Thoracic aorta (tissue), 2 donors: ENCODE data around the gene RAB30. TPM values are rescaled to one million over a fixed set of nuclear protein-coding genes. Genes with fewer than 3 reads are reported as not detected.

ENCODE experiments used
- ATAC-seq: fragments of 150-250 bp; one replicate; pipeline ENCODE4 v1.8.0; 2017; ENCODE audit warnings: low read depth; ENCODE audit not compliant: insufficient number of reproducible peaks, low FRiP score
- DNase-seq: peaks from one replicate; pipeline ENCODE4 v3.0.0-alpha.2; 2020; ENCODE audit warnings: low spot score
- H3K27ac ChIP-seq, 2 donors: fragments of 200-600 bp; sonication (generic); 1 replicate in 1 of 2; 2 replicates in 1 of 2; pipeline ENCODE4 v1.5.1; 2016; ENCODE audit warnings: mild to moderate bottlenecking in 2 of 2, moderate library complexity in 2 of 2
- H3K27me3 ChIP-seq: fragments of 200-600 bp; sonication (generic); replicated peaks from 2 replicates; pipeline ENCODE4 v1.6.0; 2016; ENCODE audit warnings: mild to moderate bottlenecking; ENCODE audit not compliant: insufficient read depth
- H3K36me3 ChIP-seq: fragments of 200-600 bp; sonication (generic); one replicate; pipeline ENCODE4 v1.5.1; 2016
- H3K4me1 ChIP-seq, 2 donors: fragments of 200-600 bp; sonication (generic); 1 replicate in 1 of 2; 2 replicates in 1 of 2; pipeline versions ENCODE4 v1.5.1 to v1.6.0; 2016; ENCODE audit warnings: low read depth in 2 of 2, mild to moderate bottlenecking in 1 of 2; ENCODE audit not compliant: control insufficient read depth in 1 of 2
- H3K4me3 ChIP-seq: fragments of 200-600 bp; sonication (generic); 2 replicates; pipeline ENCODE4 v1.5.1; 2016; ENCODE audit warnings: mild to moderate bottlenecking
- H3K9me3 ChIP-seq: fragments of 200-600 bp; sonication (generic); 2 replicates; pipeline ENCODE4 v1.5.1; 2016
- total RNA-seq, 2 donors: library from RNA; depleted of rRNA; stranded (reverse); fragments of >200 nt; gene quantifications; one replicate each; pipeline versions ENCODE4 v1.1.0 to v1.2.3, GENCODE V29; 2016
- TF ChIP-seq, protein P1 (sequence below): fragments of 200-600 bp; sonication (generic); IDR thresholded peaks from one replicate; pipeline ENCODE4 v1.5.1; 2019; ENCODE audit warnings: antibody characterized with exemption

RAB30 gene
- total RNA-seq, 2 donors from 2014 or later = 16.6 to 25.7 TPM

DNA sequence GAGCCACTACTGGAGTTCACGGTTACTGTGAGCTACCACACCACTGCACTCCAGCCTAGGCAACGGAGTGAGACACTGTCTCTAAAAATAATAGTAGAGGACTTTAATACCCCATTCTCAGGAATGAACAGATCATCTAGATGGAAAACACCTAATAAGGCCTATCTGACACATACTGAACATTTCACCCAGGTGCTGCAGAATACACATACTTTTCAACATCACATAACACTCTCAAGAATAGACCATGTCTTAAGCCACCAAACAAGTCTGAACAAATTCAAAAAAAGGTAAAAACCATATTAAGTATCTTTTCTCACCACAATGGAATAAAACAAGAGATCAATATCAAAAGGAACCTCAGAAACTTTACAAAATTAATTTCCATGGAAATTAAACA lies 132.2 kb downstream of the RAB30 start:
- DNase-seq (no peak), ATAC-seq (no peak)
- Histone ChIP-seq H3K4me3 (no peak overlapping the region), H3K9me3 (no peaks in the 10 kb centered on the region), H3K27me3 (no peaks in the 10 kb centered on the region), H3K36me3 (no peaks in the 10 kb centered on the region), H3K4me1 (no peaks in the 10 kb centered on the region), H3K27ac (no peak overlapping the region)
- TF ChIP-seq, protein P1, sequence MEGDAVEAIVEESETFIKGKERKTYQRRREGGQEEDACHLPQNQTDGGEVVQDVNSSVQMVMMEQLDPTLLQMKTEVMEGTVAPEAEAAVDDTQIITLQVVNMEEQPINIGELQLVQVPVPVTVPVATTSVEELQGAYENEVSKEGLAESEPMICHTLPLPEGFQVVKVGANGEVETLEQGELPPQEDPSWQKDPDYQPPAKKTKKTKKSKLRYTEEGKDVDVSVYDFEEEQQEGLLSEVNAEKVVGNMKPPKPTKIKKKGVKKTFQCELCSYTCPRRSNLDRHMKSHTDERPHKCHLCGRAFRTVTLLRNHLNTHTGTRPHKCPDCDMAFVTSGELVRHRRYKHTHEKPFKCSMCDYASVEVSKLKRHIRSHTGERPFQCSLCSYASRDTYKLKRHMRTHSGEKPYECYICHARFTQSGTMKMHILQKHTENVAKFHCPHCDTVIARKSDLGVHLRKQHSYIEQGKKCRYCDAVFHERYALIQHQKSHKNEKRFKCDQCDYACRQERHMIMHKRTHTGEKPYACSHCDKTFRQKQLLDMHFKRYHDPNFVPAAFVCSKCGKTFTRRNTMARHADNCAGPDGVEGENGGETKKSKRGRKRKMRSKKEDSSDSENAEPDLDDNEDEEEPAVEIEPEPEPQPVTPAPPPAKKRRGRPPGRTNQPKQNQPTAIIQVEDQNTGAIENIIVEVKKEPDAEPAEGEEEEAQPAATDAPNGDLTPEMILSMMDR = no peak

- no peak for DNase-seq
- no peak overlapping the region for H3K4me3 ChIP-seq
- H3K36me3 ChIP-seq = no peaks in the 10 kb centered on the region
- H3K27me3 ChIP-seq = no peaks in the 10 kb centered on the region
- ATAC-seq = no peak
- TF ChIP-seq, protein P1 = no peak
- no peaks in the 10 kb centered on the region for H3K4me1 ChIP-seq
- H3K27ac ChIP-seq = no peak overlapping the region
- H3K9me3 ChIP-seq = no peaks in the 10 kb centered on the region
Measured at GRCh38 chr11:82937554-82937953, 134.1 kb downstream of the RAB30 start.

- no peak for DNase-seq
- no peaks in the 10 kb centered on the region for H3K4me1 ChIP-seq
- no peaks in the 10 kb centered on the region for H3K36me3 ChIP-seq
- no peaks in the 10 kb centered on the region for H3K9me3 ChIP-seq
- H3K4me3 ChIP-seq = no peak overlapping the region
- H3K27me3 ChIP-seq = no peaks in the 10 kb centered on the region
- H3K27ac ChIP-seq = no peak overlapping the region
- ATAC-seq = no peak
- TF ChIP-seq, protein P1 = no peak
Measured at GRCh38 chr11:82936261-82936660, 135.4 kb downstream of the RAB30 start.

GRCh38 chr11:82932564-82932963 lies 139.1 kb downstream of the RAB30 start:
- H3K27ac ChIP-seq = no peak overlapping the region
- H3K9me3 ChIP-seq = no peaks in the 10 kb centered on the region
- no peaks in the 10 kb centered on the region for H3K4me1 ChIP-seq
- TF ChIP-seq, protein P1 = no peak
- DNase-seq (no peak), ATAC-seq (no peak)
- H3K36me3 ChIP-seq = no peaks in the 10 kb centered on the region
- H3K4me3 ChIP-seq = no peak overlapping the region
- H3K27me3 ChIP-seq = no peaks in the 10 kb centered on the region

- Histone ChIP-seq H3K4me1 (no peaks in the 10 kb centered on the region), H3K9me3 (no peaks in the 10 kb centered on the region), H3K4me3 (no peak overlapping the region), H3K36me3 (no peaks in the 10 kb centered on the region), H3K27me3 (no peaks in the 10 kb centered on the region), H3K27ac (no peak overlapping the region)
- DNase-seq = no peak
- TF ChIP-seq, protein P1 = no peak
- ATAC-seq = no peak
Measured at GRCh38 chr11:82930734-82931133, 141.0 kb downstream of the RAB30 start.
